HG03103 (cell line): ENCODE measurements around the gene WASL.

ENCODE experiments used
- ATAC-seq: cut with Tn5 transposase; IDR thresholded peaks from one replicate; pipeline ENCODE4 v1.9.1; 2021; ENCODE audit warnings: low read depth; ENCODE audit not compliant: unreplicated experiment

Gene WASL

GRCh38 chr7:123705211-123705901 is 43.4 kb downstream of the WASL start:
- no peak for ATAC-seq

GRCh38 chr7:123695944-123696677 is 52.7 kb downstream of the WASL start:
- no peak for ATAC-seq

- no peak for ATAC-seq
Observed at GRCh38 chr7:123692471-123692877, 56.3 kb downstream of the WASL start.

- no peak for ATAC-seq
Observed at GRCh38 chr7:123690550-123690949, 58.3 kb downstream of the WASL start.

GRCh38 chr7:123689250-123689649 is 59.6 kb downstream of the WASL start:
- ATAC-seq = no peak

- no peak for ATAC-seq
Observed at GRCh38 chr7:123687727-123688126, 61.1 kb downstream of the WASL start.

- ATAC-seq = no peak
Observed at GRCh38 chr7:123687161-123687560, 61.6 kb downstream of the WASL start.

GRCh38 chr7:123682690-123683089 is 66.1 kb downstream of the WASL start:
- peak; percentile 50 for ATAC-seq

GRCh38 chr7:123681561-123681960 is 67.2 kb downstream of the WASL start:
- ATAC-seq = no peak

- no peak for ATAC-seq
Observed at GRCh38 chr7:123680580-123680979, 68.2 kb downstream of the WASL start.

GRCh38 chr7:123679614-123680013 is 69.2 kb downstream of the WASL start:
- ATAC-seq = no peak

GRCh38 chr7:123677061-123677715 is 71.6 kb downstream of the WASL start:
- ATAC-seq = no peak

- no peak for ATAC-seq
Observed at GRCh38 chr7:123675181-123675473, 73.7 kb downstream of the WASL start.

- no peak for ATAC-seq
Observed at GRCh38 chr7:123674399-123675180, 74.2 kb downstream of the WASL start.

GRCh38 chr7:123673752-123674398 is 74.9 kb downstream of the WASL start:
- no peak for ATAC-seq

GRCh38 chr7:123673137-123673732 is 75.6 kb downstream of the WASL start:
- no peak for ATAC-seq

GRCh38 chr7:123669485-123669884 is 79.3 kb downstream of the WASL start:
- no peak for ATAC-seq

- ATAC-seq = no peak
Observed at GRCh38 chr7:123666492-123666891, 82.3 kb downstream of the WASL start.

GRCh38 chr7:123665896-123666295 is 82.9 kb downstream of the WASL start:
- ATAC-seq = no peak

- no peak for ATAC-seq
Observed at GRCh38 chr7:123665157-123665556, 83.6 kb downstream of the WASL start.
